ENCODE results near the gene WNT2.

DNA sequence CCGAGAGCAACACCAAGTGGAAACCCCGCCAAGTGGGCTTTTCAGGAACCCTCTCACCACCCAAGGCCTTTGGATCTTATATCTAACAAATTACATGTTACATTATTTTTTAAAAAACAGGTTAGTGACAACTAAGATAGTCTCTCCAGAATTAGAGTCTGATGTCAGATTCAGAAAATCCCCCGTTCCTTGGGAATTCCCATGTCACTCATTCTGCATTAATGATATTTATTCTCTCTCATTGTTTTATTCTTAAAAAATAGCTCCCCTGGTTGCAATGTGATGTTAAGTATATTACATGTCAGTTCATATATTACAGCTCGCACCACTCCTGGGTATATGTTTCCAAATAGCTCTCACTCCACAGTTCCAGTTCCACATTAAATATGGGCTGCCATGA is 81.8 kb downstream of the WNT2 start:
- TF ChIP-seq, protein P1, sequence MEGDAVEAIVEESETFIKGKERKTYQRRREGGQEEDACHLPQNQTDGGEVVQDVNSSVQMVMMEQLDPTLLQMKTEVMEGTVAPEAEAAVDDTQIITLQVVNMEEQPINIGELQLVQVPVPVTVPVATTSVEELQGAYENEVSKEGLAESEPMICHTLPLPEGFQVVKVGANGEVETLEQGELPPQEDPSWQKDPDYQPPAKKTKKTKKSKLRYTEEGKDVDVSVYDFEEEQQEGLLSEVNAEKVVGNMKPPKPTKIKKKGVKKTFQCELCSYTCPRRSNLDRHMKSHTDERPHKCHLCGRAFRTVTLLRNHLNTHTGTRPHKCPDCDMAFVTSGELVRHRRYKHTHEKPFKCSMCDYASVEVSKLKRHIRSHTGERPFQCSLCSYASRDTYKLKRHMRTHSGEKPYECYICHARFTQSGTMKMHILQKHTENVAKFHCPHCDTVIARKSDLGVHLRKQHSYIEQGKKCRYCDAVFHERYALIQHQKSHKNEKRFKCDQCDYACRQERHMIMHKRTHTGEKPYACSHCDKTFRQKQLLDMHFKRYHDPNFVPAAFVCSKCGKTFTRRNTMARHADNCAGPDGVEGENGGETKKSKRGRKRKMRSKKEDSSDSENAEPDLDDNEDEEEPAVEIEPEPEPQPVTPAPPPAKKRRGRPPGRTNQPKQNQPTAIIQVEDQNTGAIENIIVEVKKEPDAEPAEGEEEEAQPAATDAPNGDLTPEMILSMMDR (IDR thresholded peaks at IDR 0.05; ENCODE audit: poor library complexity, severe bottlenecking), result no peak
- TF ChIP-seq, protein P2, sequence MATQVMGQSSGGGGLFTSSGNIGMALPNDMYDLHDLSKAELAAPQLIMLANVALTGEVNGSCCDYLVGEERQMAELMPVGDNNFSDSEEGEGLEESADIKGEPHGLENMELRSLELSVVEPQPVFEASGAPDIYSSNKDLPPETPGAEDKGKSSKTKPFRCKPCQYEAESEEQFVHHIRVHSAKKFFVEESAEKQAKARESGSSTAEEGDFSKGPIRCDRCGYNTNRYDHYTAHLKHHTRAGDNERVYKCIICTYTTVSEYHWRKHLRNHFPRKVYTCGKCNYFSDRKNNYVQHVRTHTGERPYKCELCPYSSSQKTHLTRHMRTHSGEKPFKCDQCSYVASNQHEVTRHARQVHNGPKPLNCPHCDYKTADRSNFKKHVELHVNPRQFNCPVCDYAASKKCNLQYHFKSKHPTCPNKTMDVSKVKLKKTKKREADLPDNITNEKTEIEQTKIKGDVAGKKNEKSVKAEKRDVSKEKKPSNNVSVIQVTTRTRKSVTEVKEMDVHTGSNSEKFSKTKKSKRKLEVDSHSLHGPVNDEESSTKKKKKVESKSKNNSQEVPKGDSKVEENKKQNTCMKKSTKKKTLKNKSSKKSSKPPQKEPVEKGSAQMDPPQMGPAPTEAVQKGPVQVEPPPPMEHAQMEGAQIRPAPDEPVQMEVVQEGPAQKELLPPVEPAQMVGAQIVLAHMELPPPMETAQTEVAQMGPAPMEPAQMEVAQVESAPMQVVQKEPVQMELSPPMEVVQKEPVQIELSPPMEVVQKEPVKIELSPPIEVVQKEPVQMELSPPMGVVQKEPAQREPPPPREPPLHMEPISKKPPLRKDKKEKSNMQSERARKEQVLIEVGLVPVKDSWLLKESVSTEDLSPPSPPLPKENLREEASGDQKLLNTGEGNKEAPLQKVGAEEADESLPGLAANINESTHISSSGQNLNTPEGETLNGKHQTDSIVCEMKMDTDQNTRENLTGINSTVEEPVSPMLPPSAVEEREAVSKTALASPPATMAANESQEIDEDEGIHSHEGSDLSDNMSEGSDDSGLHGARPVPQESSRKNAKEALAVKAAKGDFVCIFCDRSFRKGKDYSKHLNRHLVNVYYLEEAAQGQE (IDR thresholded peaks at IDR 0.05; ENCODE audit: borderline replicate concordance), result no peak
- TF ChIP-seq TAF1 (IDR thresholded peaks at IDR 0.05; ENCODE audit: low read depth) (no peak), EP300 (conservative IDR thresholded peaks at IDR 0.05; ENCODE audit: poor library complexity, severe bottlenecking) (no peak), EZH2 (IDR thresholded peaks at IDR 0.05; ENCODE audit: borderline replicate concordance, insufficient read depth, low read length, poor library complexity, severe bottlenecking) (no peak), POLR2AphosphoS5 (IDR thresholded peaks at IDR 0.05) (no peak), RAD21 (conservative IDR thresholded peaks at IDR 0.05) (no peak), SMC3 (conservative IDR thresholded peaks at IDR 0.05; ENCODE audit: poor library complexity) (no peak), MXI1 (conservative IDR thresholded peaks at IDR 0.05; ENCODE audit: poor library complexity, severe bottlenecking) (no peak)
